Stimulated activated naive CD8-positive, alpha-beta T cell treated with anti-CD3 and anti-CD28 coated beads, Interleukin-15, Interleukin-2, amounts not matched to agents 100 ng/mL and 50 ng/mL, for 24 hours (primary cell): ENCODE measurements around the gene TAF1C.

Experiments
- H3K27ac Mint-ChIP-seq: one replicate; pipeline ENCODE4 v1.8.0; 2021; ENCODE audit warnings: mild to moderate bottlenecking, mixed read lengths
- H3K27me3 Mint-ChIP-seq: one replicate; pipeline ENCODE4 v1.8.0; 2021; ENCODE audit warnings: mixed read lengths
- H3K36me3 Mint-ChIP-seq: one replicate; pipeline ENCODE4 v1.8.0; 2021; ENCODE audit warnings: low read depth, mixed read lengths
- H3K4me1 Mint-ChIP-seq: one replicate; pipeline ENCODE4 v1.8.0; 2021; ENCODE audit warnings: low read depth, mixed read lengths
- H3K4me3 Mint-ChIP-seq: one replicate; pipeline ENCODE4 v1.8.0; 2021; ENCODE audit warnings: mild to moderate bottlenecking, mixed read lengths
- H3K9me3 Mint-ChIP-seq: one replicate; pipeline ENCODE4 v1.8.0; 2021; ENCODE audit warnings: mixed read lengths

The TAF1C gene

DNA sequence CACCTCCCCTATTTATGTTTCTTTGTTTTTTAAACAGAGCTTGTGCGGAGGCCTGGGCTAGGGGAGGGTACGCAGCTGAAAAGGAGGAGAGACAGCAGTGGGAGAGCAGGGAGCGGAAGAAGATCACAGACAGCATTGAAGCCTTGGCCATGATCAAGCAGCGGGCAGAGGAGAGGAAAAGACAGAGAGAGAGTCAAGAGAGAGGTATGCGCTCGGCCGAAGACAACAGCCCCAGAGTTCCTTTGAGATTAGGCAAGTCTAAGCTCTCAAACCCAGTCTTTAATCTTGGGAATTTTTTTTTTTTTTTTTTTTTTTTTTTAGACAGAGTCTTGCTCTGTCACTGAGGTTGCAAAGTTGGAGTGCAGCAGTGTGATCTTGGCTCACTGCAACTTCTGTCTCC lies 21.1 kb downstream of the TAF1C start:
- no peaks in the 10 kb centered on the region for H3K4me1 Mint-ChIP-seq
- no peak overlapping the region for H3K4me3 Mint-ChIP-seq
- no peaks in the 10 kb centered on the region for H3K9me3 Mint-ChIP-seq
- H3K36me3 Mint-ChIP-seq = no peaks in the 10 kb centered on the region
- H3K27ac Mint-ChIP-seq = no peak overlapping the region
- peaks cover 37% of the 10 kb centered on the region for H3K27me3 Mint-ChIP-seq

DNA sequence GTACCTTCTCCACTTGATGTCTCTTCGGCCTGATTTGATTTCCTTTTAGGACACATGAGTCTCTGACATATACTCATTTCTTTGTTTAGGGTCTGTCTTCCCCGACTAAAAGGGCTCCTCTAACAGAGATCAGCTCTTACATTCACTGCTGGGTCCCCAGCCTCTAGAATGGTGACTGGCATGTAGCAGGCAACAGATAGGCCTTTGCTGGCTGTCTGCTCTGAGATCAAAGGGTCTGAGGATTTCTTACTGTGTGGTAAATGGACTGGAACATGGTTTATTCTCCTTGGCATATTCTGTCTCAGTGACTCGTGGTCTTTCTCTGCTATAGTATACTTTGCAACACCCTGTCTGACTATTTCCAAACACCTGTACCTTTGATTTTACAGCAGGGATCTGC lies 25.1 kb downstream of the TAF1C start:
- Mint-ChIP-seq H3K9me3 (no peaks in the 10 kb centered on the region), H3K36me3 (no peaks in the 10 kb centered on the region), H3K4me3 (no peak overlapping the region), H3K27me3 (peaks cover 51% of the 10 kb centered on the region), H3K27ac (no peak overlapping the region), H3K4me1 (no peaks in the 10 kb centered on the region)

GRCh38 chr16:84161037-84161436 lies 25.8 kb downstream of the TAF1C start:
- H3K27ac Mint-ChIP-seq = no peak overlapping the region
- H3K4me3 Mint-ChIP-seq = no peak overlapping the region
- peaks cover 54% of the 10 kb centered on the region for H3K27me3 Mint-ChIP-seq
- no peaks in the 10 kb centered on the region for H3K36me3 Mint-ChIP-seq
- no peaks in the 10 kb centered on the region for H3K9me3 Mint-ChIP-seq
- no peaks in the 10 kb centered on the region for H3K4me1 Mint-ChIP-seq

DNA sequence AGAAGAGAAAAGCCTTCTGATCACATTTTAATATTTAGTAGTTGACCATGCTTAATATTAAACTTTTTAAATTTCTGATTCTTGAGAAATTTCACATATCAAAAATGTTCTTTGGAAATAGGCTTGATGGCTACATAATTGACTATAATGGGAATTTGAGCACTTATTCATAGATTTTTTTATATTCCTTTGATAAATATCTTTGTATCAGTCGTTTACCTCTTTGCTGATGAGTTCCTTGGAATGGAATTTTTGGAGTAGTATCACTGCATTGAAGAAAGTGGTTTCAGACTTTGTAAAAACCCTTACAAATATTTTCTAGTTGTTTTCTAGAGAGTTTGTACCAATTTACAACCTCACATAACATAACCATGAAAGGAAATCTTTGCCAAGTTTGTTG lies 27.1 kb downstream of the TAF1C start:
- Mint-ChIP-seq H3K4me1 (no peaks in the 10 kb centered on the region), H3K4me3 (no peak overlapping the region), H3K27me3 (peaks cover 54% of the 10 kb centered on the region), H3K9me3 (no peaks in the 10 kb centered on the region), H3K36me3 (no peaks in the 10 kb centered on the region), H3K27ac (no peak overlapping the region)

- Mint-ChIP-seq H3K4me1 (no peaks in the 10 kb centered on the region), H3K36me3 (no peaks in the 10 kb centered on the region), H3K9me3 (no peaks in the 10 kb centered on the region), H3K4me3 (no peak overlapping the region), H3K27ac (no peak overlapping the region), H3K27me3 (peaks cover 46% of the 10 kb centered on the region)
Observed at GRCh38 chr16:84159007-84159406, 27.9 kb downstream of the TAF1C start.

DNA sequence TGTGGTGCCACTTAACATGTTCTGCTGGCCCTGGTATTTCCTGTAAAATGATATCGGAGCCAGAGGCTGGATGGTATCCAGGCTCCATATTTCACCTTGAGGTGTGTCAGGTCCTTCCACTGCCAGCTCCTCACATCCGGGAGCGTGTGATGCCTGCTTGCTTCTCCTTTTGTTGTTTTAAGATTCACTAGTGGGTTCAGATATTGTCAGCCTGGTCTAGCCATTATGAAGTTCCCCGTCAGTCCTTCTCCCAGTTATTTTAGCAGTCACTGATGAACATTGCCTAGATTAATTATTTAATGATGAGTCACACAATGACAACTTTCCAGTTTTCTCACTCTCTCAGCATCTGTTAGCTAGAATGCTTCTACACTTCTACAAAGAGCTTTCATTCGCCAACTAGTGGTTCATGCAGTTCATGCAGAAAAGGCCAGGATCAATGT lies 30.5 kb downstream of the TAF1C start:
- Mint-ChIP-seq H3K4me3 (no peak overlapping the region), H3K27ac (no peak overlapping the region), H3K4me1 (no peaks in the 10 kb centered on the region), H3K36me3 (no peaks in the 10 kb centered on the region), H3K27me3 (peaks cover 35% of the 10 kb centered on the region), H3K9me3 (no peaks in the 10 kb centered on the region)

- no peaks in the 10 kb centered on the region for H3K4me1 Mint-ChIP-seq
- no peak overlapping the region for H3K4me3 Mint-ChIP-seq
- no peaks in the 10 kb centered on the region for H3K36me3 Mint-ChIP-seq
- H3K9me3 Mint-ChIP-seq = no peaks in the 10 kb centered on the region
- no peak overlapping the region for H3K27ac Mint-ChIP-seq
- peaks cover 32% of the 10 kb centered on the region for H3K27me3 Mint-ChIP-seq
Observed at GRCh38 chr16:84155771-84156170, 31.1 kb downstream of the TAF1C start.

GRCh38 chr16:84155226-84155625 lies 31.6 kb downstream of the TAF1C start:
- Mint-ChIP-seq H3K4me1 (no peaks in the 10 kb centered on the region), H3K9me3 (no peaks in the 10 kb centered on the region), H3K27ac (no peak overlapping the region), H3K27me3 (peaks cover 33% of the 10 kb centered on the region), H3K36me3 (no peaks in the 10 kb centered on the region), H3K4me3 (no peak overlapping the region)

DNA sequence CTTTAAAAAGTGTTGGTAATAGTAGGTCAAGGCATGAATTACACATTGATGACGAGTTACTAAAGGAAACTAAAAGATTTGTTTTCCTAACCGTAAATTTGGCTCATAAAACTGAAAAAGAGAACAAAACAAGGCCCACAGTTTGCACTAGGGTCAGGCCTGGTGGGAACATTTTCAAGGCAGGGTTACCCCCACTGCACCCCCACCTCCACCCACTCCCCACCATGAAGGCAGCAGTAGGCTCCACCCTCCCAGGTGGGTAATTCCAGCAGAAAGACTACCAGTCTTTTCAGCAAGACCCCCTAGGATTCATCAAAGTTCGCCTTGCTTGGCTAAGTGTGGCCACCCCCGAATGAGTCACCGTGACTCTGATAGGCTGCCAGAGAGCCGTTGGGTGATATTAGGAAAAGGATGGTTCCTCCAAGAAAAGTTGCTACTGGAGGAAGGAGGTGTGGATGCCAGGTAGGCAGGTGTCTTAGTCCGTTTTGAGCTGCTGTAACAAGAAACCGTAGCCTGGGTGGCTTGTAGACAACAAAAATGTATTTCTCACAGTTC lies 33.1 kb downstream of the TAF1C start:
- no peaks in the 10 kb centered on the region for H3K36me3 Mint-ChIP-seq
- no peak overlapping the region for H3K4me3 Mint-ChIP-seq
- H3K9me3 Mint-ChIP-seq = no peaks in the 10 kb centered on the region
- H3K4me1 Mint-ChIP-seq = no peaks in the 10 kb centered on the region
- H3K27me3 Mint-ChIP-seq = peaks cover 28% of the 10 kb centered on the region
- H3K27ac Mint-ChIP-seq = no peak overlapping the region

DNA sequence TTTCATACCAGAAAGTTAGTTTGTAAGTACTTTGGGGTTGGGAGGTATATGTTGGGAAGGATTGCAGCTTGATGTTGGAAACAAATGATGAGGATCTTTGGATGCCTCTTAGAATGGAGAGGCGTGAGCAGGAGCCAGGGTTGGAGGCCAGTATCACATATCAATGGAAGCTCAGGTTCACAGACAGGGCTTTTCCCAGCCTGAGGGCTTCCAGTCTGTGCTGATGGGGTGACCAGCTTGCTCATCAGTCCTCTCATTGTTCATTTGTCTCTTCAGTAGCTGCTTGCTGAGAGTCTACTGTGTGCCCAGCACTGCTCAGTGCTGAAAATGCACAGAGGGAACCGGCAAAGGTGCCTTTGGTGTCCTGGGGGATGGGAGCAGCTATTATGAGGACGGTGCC lies 35.9 kb downstream of the TAF1C start:
- Mint-ChIP-seq H3K4me3 (no peak overlapping the region), H3K9me3 (no peaks in the 10 kb centered on the region), H3K36me3 (no peaks in the 10 kb centered on the region), H3K27ac (no peak overlapping the region), H3K27me3 (peaks cover 22% of the 10 kb centered on the region), H3K4me1 (no peaks in the 10 kb centered on the region)

GRCh38 chr16:84144859-84145639 lies 41.8 kb downstream of the TAF1C start, which contains the start of the genes DNAAF1 and HSDL1:
DNAAF1 (plus strand) TSS chr16:84145308; CDS start chr16:84145441, 133 bp downstream.
HSDL1 (minus strand) TSS chr16:84145177; CDS start chr16:84131321, 13,856 bp downstream.
- H3K27ac Mint-ChIP-seq = peak within 1 kb of the TSS; percentile 82
- peaks cover under 1% of the 10 kb centered on the region for H3K36me3 Mint-ChIP-seq
- H3K4me3 Mint-ChIP-seq = peak within 1 kb of the TSS; percentile 90
- no peaks in the 10 kb centered on the region for H3K9me3 Mint-ChIP-seq
- peaks cover 31% of the 10 kb centered on the region for H3K4me1 Mint-ChIP-seq
- peaks cover 12% of the 10 kb centered on the region for H3K27me3 Mint-ChIP-seq

GRCh38 chr16:84144209-84144858 lies 42.5 kb downstream of the TAF1C start:
- Mint-ChIP-seq H3K4me1 (peaks cover 39% of the 10 kb centered on the region), H3K36me3 (peaks cover 4% of the 10 kb centered on the region), H3K27ac (peak overlapping the region; percentile 82), H3K4me3 (peak overlapping the region; percentile 90), H3K9me3 (no peaks in the 10 kb centered on the region), H3K27me3 (peaks cover 8% of the 10 kb centered on the region)

- H3K27me3 Mint-ChIP-seq = peaks cover 5% of the 10 kb centered on the region
- no peaks in the 10 kb centered on the region for H3K9me3 Mint-ChIP-seq
- peaks cover 44% of the 10 kb centered on the region for H3K4me1 Mint-ChIP-seq
- H3K36me3 Mint-ChIP-seq = peaks cover 8% of the 10 kb centered on the region
- peak overlapping the region; percentile 82 for H3K27ac Mint-ChIP-seq
- peak overlapping the region; percentile 90 for H3K4me3 Mint-ChIP-seq
Observed at GRCh38 chr16:84143784-84144199, 43.1 kb downstream of the TAF1C start.

- H3K27ac Mint-ChIP-seq = peak overlapping the region; percentile 50
Observed at GRCh38 chr16:84143081-84143480, 43.8 kb downstream of the TAF1C start.

DNA sequence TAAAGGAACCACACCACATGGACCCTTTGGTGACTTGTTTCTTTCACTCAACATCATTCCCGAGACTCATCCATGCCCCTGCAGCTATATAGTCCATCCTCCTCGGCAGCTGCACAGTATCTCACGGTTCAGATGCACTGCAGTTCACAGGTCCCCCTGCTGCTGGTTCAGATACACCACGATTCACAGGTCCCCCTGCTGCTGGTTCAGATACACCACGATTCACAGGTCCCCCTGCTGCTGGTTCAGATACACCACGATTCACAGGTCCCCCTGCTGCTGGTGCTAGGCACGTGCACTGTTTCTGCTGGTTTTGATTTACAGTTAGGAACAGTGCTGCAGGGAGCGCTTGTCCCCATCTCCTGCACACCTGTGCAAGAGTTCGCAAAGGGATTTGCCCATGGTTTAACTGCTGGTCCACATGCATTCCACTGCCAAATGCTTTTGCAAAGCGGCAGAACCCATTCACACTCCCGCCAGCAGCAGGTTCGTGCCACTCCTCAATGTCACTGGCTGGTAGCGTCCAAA lies 45.6 kb downstream of the TAF1C start:
- H3K4me3 Mint-ChIP-seq = no peak overlapping the region
- no peak overlapping the region for H3K27ac Mint-ChIP-seq

More at GRCh38 chr16:84143081-84143480, 43.8 kb downstream of the TAF1C start:
- H3K4me1 Mint-ChIP-seq = peaks cover 51% of the 10 kb centered on the region
- H3K9me3 Mint-ChIP-seq = no peaks in the 10 kb centered on the region
- peak overlapping the region; percentile 64 for H3K4me3 Mint-ChIP-seq
- peaks cover 11% of the 10 kb centered on the region for H3K36me3 Mint-ChIP-seq
- H3K27me3 Mint-ChIP-seq = peaks cover 4% of the 10 kb centered on the region

More for the DNA sequence above, 45.6 kb downstream of the TAF1C start:
- Mint-ChIP-seq H3K27me3 (no peaks in the 10 kb centered on the region), H3K36me3 (peaks cover 11% of the 10 kb centered on the region), H3K9me3 (no peaks in the 10 kb centered on the region), H3K4me1 (peaks cover 70% of the 10 kb centered on the region)
